ENCODE measurements around the gene NTRK3.
"Not testable (repeated sequence)": the region's sequence is repeated elsewhere in the genome, so short reads cannot be mapped to it uniquely, and the experiment has no call there.

Gene NTRK3

DNA sequence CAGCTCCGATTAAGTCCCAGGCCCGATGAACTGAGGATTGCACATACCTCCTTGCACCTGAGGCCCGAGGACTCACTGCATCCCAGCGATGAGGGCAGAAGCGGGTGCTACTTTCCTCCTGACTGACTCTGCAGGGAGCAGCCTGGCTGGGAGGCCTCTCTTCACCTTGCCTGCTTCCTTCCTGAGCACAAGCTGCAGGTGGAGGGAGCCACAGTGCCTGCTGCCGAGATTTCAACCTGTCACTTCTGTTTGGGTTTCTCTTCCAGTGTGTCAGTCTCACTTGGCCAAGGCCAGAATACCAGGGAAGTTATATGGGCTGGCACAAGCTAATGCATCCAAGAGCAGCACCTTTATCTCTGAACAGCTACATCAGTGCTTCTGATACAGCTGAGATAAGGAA, 185.4 kb downstream of the NTRK3 start:
- no peak for DNase-seq

DNA sequence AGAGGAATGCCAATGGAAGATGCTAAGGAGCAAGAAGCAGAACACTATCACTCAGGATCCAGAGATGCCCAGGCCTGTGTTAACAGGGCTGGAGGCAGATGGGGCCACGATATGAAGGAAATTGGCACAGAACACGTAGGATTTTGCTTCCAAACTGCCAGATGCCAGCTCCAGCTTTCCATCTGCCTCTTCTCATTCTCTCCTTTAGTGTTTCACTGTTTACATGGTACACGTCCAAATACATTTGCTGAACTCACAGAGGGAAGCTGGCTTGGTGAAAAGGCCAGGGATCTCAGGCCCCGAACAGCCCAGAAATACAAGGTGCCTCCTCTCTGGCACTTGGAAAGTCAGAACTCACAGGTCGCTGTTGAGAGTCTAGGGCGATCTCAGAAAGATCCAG, 187.0 kb downstream of the NTRK3 start:
- DNase-seq = no peak

DNA sequence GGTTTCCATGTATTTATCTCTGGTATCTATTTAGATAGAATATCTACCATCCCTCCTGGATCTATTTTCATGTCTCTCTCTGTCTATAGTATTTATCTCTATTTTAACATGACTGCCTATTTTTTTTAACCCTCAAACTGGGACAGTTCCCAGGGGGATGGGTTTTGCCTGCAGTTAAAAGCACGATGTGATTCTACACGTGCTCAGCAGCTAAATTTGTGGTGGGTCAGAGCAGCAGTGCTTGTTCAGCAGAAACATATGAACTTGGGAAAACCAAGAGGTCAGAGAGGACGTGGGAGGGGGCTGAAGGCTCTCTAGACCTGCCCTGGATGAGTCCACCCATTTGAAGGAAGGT, 189.2 kb downstream of the NTRK3 start:
- no peak for DNase-seq

DNA sequence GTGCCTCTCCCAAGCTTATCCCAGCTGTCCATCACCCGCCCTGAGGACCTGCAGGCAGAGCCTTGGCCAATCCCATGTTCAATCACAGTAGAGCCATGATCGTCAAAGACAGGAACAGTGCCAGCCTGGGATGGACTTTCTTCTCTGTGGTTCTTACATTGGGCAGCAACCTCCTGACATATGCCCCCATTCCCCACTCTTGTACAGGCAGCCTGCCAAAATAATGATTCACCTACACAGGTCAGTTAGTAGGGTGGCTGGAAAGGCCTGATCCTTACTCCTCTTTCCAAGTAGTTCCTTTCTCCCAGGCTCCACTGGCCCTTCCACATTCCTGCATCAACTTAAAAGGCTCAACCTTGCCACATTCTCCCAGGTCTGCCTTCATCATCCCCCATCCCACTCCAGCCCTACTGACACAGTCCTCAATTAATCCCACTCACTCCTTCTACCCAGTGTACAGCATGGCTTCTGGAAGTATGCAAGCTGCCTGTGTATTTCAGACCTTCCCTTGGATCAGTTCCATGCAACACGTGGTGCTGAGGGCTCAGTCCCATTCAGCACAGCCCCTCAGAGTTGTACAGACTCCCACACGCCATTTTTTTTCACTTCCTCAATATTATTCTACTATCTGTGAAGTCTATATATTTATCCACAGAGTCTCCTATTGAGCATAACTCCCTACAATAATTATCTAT, 189.8 kb downstream of the NTRK3 start:
- DNase-seq = no peak

DNA sequence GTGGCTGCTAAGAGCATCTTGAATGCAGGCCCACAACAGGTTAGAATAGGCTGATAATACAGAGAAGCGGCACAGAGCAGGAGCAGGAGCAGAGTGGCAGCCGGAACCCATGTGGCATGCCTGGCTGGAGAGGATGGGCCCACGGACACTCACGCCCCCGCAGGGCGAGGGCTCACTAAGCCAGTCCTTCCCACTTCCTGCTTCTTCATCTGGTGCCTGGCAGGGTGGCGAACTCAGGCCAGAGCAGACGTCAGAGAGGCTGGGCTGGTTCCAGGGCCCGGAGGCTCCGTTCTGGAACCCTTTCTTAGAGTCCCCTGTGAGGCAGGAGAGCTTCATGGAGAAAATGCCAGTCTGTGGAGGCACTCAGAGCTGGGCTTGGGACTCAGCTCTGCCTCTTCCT, 195.1 kb downstream of the NTRK3 start:
- DNase-seq = no peak

DNA sequence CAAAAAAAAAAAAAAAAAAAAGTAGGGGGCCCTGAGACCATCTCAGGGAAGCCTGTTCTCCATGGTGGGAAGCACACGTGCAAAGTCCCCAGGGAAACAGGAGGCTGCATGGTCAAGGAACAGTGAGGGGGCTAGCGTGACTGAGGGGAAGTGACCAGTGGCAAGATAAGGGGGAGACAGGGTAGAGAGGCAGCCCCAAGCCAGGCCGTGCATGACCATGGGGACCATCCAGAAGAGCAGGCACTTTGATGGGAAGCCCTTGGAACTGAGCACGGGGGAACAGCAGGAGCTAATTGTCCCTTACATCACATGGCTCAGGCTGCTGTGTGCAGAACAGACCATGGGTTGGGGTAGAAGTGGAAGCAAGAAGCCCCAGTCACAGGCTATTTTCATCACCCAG, 196.2 kb downstream of the NTRK3 start:
- DNase-seq = no peak

DNA sequence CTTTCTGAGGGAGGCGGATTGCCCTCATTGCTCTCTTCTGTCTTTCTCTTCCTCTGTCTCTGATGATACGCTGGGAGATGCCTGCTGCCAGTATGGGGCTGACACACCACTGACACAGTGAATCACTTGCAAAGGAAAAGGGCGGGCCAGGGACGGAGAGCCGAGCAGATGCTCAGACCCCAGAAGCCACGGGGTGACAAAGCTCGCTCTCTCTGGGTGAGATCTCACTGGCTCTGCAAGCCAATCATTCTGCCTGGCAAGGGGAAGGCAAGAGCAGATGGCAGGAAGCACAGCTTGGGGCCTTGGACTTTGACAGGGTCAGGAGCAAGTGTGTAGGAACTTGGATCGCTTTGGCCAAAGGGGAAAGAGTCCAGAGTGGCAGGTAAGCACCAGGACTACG, 198.7 kb downstream of the NTRK3 start:
- no peak for DNase-seq

DNA sequence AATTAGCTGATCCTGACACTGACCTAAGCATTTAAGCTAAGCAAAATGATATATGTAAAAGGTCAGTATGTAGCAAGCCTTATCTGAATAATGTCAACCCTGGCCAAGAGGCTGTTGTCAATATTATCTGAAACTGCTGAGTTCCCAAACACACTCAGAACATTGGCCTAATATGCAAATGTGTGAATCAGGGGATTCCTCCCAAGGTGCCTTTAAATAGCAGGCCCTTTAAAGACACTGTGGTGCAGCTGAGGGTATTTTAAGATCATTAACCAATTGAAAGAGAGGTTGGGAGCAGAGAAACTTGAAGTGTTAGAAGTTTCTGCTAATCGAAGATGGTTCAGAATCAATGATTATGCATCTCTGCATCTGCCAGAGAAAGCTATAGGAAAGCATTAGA, 207.0 kb downstream of the NTRK3 start:
- no peak for DNase-seq

DNA sequence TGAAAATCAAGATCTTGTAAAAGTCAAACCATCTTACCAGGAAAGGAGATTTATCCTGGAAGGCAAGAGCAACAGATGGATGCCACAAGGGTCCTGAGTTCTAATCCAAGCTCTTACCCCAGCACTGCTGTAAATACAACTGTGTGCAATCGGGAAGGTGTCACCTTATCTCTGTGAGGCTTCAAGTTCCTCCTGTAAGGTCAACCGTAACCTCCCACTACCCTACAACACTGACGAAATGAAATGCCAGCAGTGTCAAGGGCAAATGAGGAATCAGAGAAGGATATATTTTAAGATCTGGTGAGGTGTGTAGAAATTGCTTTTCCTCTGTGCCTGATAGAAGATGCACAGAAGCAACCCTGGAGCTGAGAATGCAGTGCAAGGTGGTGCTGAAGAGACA, 207.8 kb downstream of the NTRK3 start:
- no peak for DNase-seq

DNA sequence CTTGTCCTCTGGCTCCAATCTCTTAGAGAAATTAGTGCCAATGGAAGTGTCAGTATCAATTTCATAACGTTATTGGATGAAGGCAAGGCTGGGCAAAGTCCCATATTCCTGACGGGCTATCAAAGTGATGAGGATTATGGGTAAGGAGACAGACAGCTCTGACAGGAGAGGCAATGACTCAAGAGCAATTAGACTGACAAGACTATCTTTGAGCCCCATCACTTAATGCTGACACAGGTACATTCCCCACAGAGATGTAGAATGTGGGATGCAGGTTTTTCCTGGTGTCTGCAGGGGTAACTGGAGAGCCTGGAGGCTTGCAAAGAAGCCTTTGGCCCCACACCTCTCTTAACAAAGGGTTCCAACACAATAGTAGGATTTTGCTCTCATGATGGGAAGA, 208.3 kb downstream of the NTRK3 start:
- no peak for DNase-seq

DNA sequence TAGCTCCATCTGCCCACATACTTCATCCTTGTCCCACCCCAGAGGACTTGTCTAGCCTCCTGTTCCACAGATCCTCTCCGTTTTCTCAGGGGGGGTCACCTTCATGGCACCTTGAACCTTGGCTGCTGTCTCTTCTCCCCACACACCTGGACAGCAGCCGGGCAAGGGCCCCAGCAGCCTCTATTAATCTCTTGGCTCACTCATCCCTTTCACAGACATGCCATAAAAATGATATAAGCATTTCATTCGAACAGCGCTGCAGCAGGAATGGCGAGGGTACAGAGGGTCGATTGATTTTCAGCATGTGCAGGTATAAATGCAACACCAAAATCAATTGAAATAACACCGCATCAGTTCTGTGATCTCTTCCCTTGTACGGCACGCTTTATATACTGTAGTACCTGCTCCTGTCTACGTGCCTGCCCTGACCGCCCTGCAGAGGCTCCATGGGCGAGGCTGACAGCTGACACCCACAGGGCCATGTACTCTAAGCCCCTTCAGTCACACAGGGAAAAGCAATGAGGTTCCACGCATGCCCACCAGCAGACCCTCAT, 209.9 kb downstream of the NTRK3 start:
- DNase-seq = no peak

DNA sequence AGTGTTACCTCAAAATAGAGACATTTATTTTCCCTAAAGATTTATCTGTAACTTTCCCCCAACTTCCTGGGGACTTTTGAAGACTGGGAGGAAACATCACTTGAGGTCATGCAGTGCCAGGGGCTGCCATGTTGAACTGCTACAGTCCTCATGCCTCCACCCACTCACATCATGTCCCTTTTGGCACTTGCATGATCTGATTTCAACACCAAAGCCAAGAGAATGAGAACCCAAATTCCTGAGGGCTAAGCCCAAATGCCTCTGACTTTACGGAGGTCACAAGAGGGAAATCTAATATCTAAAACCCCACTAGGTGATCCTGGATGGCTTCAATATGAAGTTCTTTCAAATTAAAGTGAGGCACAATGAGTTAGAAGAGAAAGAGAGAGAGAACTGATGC, 213.1 kb downstream of the NTRK3 start:
- no peak for DNase-seq

DNA sequence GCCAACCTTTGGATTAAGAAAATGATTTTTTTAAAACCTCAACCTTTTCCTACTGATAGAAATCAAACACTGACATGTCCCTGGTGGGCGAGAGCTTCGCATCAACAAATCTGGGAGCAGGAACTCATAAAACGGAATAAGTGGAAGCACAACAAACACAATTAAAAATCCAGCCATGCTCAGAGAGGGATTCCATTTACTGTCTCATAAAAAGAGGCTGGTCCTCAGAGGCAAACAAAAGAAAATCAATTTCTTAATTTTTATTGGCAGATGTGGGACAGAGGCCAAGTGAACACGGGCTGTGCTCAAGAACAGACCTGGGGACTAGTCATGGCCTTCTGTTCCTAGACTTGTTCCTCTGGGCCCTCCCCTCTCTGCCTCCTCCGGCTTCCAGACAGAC, 214.5 kb downstream of the NTRK3 start:
- no peak for DNase-seq

DNA sequence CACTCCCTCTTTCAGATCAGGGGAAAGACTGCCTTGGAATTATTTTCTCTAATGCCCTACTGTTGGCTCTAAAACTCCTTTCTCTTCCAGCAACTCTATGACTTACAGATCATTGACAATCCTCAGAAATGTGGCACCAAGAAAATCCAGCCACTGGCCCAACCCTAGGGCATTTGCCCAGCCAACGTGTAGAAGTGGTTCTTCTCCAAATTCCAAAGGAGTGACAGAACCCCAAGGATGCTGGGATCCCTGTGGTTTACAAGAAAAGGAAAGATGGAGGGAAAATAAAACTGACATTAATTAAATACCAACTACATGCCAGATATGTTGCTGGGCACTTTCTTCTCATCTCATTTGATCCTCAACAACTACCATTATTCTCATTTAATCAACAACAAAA, 216.0 kb downstream of the NTRK3 start:
- no peak for DNase-seq

DNA sequence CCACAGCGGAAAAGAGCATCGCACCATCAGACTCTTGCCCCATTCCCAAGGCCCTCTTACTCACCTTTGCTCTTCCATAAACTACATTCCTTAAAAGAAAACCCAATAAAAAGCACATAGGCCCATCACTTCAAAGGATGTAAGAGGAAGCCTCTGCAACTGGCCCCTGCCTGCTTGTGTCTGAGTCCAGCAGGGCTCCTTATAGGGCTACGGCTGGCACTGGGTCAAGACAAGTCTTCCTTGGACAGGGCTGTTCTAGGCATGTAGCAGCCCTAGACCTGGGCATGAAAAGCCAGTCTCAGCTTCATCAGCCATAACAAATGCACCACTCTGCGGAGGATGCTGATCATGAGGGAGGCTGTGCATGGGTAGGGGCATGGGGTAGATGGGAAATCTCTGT, 218.3 kb downstream of the NTRK3 start:
- DNase-seq = no peak

DNA sequence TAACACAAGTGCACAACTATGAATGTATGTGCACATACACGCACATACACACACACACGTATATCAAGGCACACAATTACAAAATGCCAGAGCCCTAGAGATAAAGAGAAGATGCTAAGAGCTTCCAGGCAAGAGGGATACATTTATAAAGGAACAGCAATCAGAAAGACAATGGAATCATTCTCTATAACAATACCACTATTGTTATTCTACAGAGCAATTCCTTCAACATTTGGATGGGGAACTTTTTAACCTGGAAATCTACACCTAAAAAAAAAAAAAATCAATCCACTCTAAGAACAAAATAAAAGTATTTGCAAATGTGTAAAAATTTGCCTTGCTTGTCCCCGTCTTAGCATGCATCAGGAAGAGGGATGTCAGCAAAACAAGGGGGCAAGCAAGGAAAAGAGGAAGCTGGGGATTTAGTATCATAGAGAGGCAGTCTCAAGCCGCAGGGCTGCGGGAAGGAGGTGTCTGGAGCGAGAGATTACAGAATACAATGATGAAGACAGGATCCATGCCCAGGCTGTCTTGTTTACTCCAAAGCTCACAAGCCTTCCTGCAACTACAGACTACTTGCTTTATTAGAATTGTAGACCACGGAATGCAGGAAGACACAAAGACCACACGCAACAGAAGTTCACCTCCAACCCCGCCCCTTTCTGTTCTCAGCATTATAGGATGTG, 220.2 kb downstream of the NTRK3 start:
- peak; percentile 10 to 18 (median 13) for DNase-seq

DNA sequence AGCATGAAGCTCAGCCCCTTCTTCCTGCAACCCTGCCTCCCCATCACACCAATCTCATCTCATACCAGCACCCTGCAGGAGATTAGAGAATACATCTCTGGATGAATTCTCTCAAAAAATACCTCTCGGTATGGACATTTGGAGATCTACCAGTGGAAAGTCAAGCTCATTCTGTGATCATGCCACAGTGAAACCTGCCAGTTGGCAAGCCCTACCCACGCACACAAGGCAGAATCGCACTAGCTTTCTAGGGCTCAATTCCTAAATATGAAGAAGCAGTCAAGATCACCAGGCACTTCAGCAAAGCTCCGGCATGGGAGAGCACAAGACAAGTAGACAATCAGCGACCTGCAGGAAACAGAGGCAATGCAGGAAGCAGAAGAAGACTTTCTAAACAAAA, 221.2 kb downstream of the NTRK3 start:
- no peak for DNase-seq

DNA sequence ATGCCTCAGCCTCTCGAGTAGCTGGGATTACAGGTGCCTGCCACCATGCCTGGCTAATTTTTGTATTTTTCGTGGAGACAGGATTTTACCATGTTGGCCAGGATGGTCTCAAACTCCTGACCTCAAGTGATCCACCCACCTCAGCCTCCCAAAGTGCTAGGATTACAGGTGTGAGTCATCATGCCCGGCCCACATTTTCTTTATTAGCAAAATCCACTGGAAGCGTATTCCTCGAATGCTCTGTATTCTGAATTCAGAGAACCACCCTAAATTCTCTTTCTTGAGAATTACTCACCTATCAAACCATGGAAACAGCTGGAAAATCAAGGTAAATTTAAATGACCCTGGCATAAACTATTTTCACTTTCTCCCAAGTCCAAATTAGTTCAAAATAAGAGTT, 223.1 kb downstream of the NTRK3 start:
- not testable (repeated sequence) for DNase-seq

DNA sequence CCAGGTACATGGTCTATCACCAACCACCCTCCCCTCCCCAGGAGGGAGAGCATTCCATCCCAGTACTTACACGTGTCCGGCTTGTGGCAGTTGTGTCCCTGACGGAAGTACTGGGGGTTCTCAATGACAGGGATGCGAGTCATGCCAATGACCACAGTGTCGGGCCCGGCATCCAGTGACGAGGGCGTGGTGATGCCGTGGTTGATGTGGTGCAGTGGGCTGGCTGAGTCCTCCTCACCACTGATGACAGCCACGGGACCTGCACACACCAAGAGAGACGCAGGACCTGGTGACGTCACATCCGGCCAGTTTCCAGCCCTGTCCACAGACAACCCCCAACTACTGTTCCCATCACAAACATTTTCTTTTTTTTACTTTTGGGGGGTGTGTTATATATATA, 223.8 kb downstream of the NTRK3 start:
- DNase-seq = no peak

DNA sequence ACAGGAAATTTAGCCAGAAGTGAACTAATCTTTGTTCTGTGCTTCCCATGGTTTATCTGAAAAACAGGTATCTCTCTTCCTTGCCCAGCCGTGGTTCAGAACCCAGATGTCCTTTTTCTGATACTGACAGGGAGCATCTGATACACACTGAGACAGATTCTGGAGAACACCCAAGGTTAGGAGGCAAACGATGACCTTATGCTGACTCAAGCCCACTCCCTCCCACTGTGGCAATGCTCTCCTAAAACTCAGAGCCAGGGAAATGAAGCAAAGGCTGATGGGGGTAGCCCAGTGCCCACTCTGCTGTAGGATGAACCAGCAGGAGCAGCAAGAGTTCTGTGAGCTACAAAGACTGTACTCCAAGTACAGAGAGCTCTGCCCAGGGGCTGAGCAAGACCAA, 225.1 kb downstream of the NTRK3 start:
- DNase-seq = no peak

DNA sequence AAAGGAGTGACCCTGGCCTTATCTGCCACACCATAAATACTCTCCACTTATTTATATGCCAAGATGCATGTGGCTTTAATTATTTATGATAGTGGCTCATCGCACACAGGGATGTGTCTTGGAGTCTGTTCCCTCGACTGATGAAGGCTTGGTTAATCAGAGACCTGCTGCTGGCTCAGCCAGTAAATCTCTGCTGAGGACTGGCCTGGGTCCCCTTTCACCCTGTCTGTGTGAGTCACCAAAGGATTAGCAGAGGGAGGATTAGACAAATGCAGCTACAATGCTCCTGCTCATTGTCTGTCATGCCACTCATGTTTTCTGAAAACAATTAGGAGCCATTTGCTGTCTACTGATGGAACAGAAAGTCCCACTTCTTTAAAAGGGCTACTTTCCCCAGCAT, 226.8 kb downstream of the NTRK3 start:
- DNase-seq = no peak

DNA sequence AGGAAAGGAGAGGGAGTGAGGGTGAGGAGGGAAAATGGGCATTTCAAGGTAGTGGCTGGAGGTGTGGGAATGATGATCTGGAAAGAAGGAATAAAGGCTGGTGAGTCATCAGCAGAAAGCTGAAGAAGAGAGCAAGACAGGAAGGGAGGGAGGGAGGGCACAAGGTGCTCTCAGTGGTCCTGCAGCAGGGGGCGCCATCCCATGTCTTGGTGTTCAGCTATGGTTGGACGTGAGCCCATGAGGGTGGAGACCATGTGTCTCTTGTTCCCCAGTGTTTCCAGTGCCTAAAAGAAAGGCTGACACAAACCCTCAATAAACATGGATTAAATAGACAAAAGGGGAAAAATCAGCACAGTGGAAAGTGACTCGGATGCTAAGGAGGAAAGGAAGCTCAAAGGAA, 228.5 kb downstream of the NTRK3 start:
- DNase-seq = no peak

DNA sequence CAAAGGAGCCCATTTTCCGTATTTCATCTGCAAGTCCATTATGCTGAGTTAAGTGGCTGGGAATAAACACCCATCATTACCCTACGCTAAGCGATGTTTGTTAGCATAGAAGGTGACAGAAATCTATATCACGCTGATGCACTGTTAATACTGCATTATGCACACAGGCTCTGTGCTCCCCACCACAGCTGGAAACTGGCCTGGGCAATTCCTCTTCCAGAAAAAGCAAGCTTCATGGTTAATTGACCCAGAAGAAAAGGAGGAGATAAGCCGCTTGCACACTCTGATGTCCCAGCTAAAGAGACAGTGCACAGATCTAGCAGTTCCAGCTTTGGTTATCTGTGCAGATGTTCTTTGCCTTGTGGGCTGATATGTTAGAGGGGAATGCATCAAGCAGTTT, 232.6 kb downstream of the NTRK3 start:
- DNase-seq = no peak

DNA sequence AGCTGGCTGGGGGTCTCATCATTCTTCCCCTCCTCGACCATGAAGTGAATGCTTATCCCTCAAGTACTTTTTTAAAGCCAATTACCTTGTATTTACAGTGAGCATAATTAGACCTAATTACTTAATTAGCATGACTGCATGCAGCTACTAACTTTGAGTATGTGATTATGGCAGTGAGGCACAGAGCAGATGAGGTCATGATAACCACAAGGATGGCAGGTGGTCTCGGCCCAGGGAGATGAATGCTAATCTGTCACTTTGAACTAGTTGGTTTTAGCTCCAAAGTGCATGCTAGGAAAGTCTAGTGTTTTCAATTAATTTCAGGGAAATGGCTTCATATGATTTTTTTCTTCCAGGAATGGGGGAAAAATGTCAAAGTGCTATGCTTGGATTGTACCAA, 233.8 kb downstream of the NTRK3 start:
- DNase-seq = no peak

DNA sequence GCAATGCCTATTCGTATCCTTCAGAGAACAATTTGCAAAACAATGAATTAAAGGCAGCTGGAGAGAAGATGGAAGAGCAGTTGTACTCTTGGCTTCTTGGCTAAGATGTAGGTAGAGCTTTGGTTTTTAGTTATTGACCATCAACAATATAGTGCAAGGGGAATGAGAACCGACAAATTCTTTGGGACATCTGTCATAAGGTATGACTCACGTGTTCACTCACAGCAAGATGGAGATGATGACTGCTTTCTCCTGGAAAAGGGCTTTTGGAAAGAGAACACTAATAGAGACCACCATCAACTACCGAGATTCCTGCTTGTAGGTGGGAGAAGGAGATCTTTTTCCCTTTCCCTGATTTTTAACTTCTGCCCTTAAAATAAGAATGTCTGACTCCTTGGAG, 234.9 kb downstream of the NTRK3 start:
- no peak for DNase-seq
